CD14-positive monocyte (primary cell): ENCODE results near the gene HAO1. TPM values are rescaled to one million over a fixed set of nuclear protein-coding genes. Genes with fewer than 3 reads are reported as not detected.

Experiments
- DNase-seq, 3 donors: peaks; one replicate each; pipeline ENCODE4 v3.0.0-alpha.2; 2011 to 2022
- H2AFZ ChIP-seq: 2 replicates; pipeline ENCODE4 v1.6.0; 2012; ENCODE audit warnings: mild to moderate bottlenecking, low read depth, low read length, inconsistent platforms; ENCODE audit not compliant: insufficient read depth, poor library complexity, severe bottlenecking
- H3K27ac ChIP-seq, 2 donors: 1 replicate in 1 of 2; 2 replicates in 1 of 2; pipeline ENCODE4 v1.5.1; 2012 to 2013; ENCODE audit warnings: low read length in 2 of 2, control low read depth in 1 of 2, inconsistent platforms in 1 of 2, low read depth in 1 of 2, mild to moderate bottlenecking in 1 of 2
- H3K27me3 ChIP-seq, 2 donors: one replicate each; pipeline versions ENCODE4 v1.6.0 to v1.6.1; 2011 to 2013; ENCODE audit warnings: low read length in 2 of 2; ENCODE audit not compliant: control insufficient read depth in 2 of 2, insufficient read depth in 2 of 2
- H3K36me3 ChIP-seq, 2 donors: replicated peaks in 1 of 2; 1 replicate in 1 of 2; 2 replicates in 1 of 2; pipeline versions ENCODE4 v1.5.1 to v1.6.1; 2012 to 2013; ENCODE audit warnings: low read length in 2 of 2, control low read depth in 1 of 2, inconsistent platforms in 1 of 2, mild to moderate bottlenecking in 1 of 2; ENCODE audit not compliant: insufficient read depth in 2 of 2, control insufficient read depth in 1 of 2
- H3K4me1 ChIP-seq, 2 donors: 1 replicate in 1 of 2; 2 replicates in 1 of 2; pipeline versions ENCODE4 v1.5.1 to v1.6.1; 2012 to 2013; ENCODE audit warnings: low read length in 2 of 2, control low read depth in 1 of 2, inconsistent platforms in 1 of 2, mild to moderate bottlenecking in 1 of 2, moderate library complexity in 1 of 2; ENCODE audit not compliant: insufficient read depth in 2 of 2, control insufficient read depth in 1 of 2
- H3K4me2 ChIP-seq: replicated peaks from 2 replicates; pipeline ENCODE3; 2012; ENCODE audit warnings: low read length, moderate library complexity, mild to moderate bottlenecking; ENCODE audit not compliant: poor library complexity, severe bottlenecking; ENCODE audit errors: extremely low read depth
- H3K4me3 ChIP-seq, 3 experiments: fragments of 200-600 bp in 1 of 3; sonication (generic) in 1 of 3; replicated peaks in 1 of 3; 1 replicate in 2 of 3; 2 replicates in 1 of 3; pipeline ENCODE4 v1.5.1; 2011 to 2013; ENCODE audit warnings: low read length in 3 of 3, mild to moderate bottlenecking in 3 of 3, control low read depth in 2 of 3, low read depth in 2 of 3, inconsistent platforms in 1 of 3, moderate library complexity in 1 of 3
- H3K79me2 ChIP-seq: 2 replicates; pipeline ENCODE4 v1.6.0; 2012; ENCODE audit warnings: mild to moderate bottlenecking, control low read depth, inconsistent platforms, low read length, moderate library complexity; ENCODE audit not compliant: insufficient read depth
- H3K9ac ChIP-seq: 2 replicates; pipeline ENCODE4 v1.6.0; 2017; ENCODE audit warnings: low read length, mild to moderate bottlenecking; ENCODE audit not compliant: insufficient read depth, poor library complexity, severe bottlenecking
- H3K9me3 ChIP-seq, 2 donors: replicated peaks in 1 of 2; 1 replicate in 1 of 2; 2 replicates in 1 of 2; pipeline versions ENCODE4 v1.5.1 to v1.6.1; 2012 to 2013; ENCODE audit warnings: low read length in 2 of 2, control low read depth in 1 of 2; ENCODE audit not compliant: control insufficient read depth in 1 of 2, insufficient read depth in 1 of 2
- H4K20me1 ChIP-seq: 2 replicates; pipeline ENCODE4 v1.6.0; 2012; ENCODE audit warnings: mild to moderate bottlenecking, low read length, control low read depth, moderate library complexity; ENCODE audit not compliant: insufficient read depth
- H3K27ac Mint-ChIP-seq, 7 donors: one replicate each; pipeline ENCODE4 v1.8.0; 2020; ENCODE audit warnings: mild to moderate bottlenecking in 7 of 7, mixed read lengths in 7 of 7, moderate library complexity in 6 of 7, inconsistent platforms in 2 of 7
- H3K27me3 Mint-ChIP-seq, 3 donors: one replicate each; pipeline ENCODE4 v1.8.0; 2021 to 2022; ENCODE audit warnings: low read depth in 3 of 3, mild to moderate bottlenecking in 3 of 3, mixed read lengths in 3 of 3, moderate library complexity in 3 of 3, inconsistent platforms in 1 of 3
- H3K36me3 Mint-ChIP-seq, 2 donors: one replicate each; pipeline ENCODE4 v1.8.0; 2020; ENCODE audit warnings: mixed read lengths in 2 of 2, inconsistent platforms in 1 of 2, mild to moderate bottlenecking in 1 of 2
- H3K4me1 Mint-ChIP-seq: one replicate; pipeline ENCODE4 v1.8.0; 2020; ENCODE audit warnings: mild to moderate bottlenecking, mixed read lengths
- H3K4me3 Mint-ChIP-seq, 2 donors: one replicate each; pipeline ENCODE4 v1.8.0; 2020; ENCODE audit warnings: mild to moderate bottlenecking in 2 of 2, mixed read lengths in 2 of 2, moderate library complexity in 1 of 2
- H3K9me3 Mint-ChIP-seq, 7 donors: one replicate each; pipeline ENCODE4 v1.8.0; 2020 to 2022; ENCODE audit warnings: mixed read lengths in 7 of 7, mild to moderate bottlenecking in 6 of 7, moderate library complexity in 6 of 7, inconsistent platforms in 2 of 7
- CTCF ChIP-seq: fragments of 200-600 bp; IDR thresholded peaks from one replicate; pipeline ENCODE4 v1.8.0; 2022; ENCODE audit warnings: antibody characterized with exemption, mild to moderate bottlenecking
- WGBS: methylation state at CpG from one replicate; pipeline ENCODE4 v1.1.5; 2013; ENCODE audit warnings: missing lambda C conversion rate; ENCODE audit not compliant: insufficient coverage; 5-methylcytosine and 5-hydroxymethylcytosine counted together
- intact Hi-C, 2 donors: fragments of 100-400 bp; cut with micrococcal nuclease; formaldehyde crosslinking; loops; one replicate each; pipeline versions ENCODE4 v1.15.0 to v1.15.1; 2023
- polyA plus RNA-seq, 3 donors: library from polyadenylated mRNA; depleted of rRNA in 1 of 3; unstranded in 2 of 3; stranded (reverse) in 1 of 3; fragments of 300-500 nt in 2 of 3; fragments of >200 nt in 1 of 3; fragmentation: Illumina TruSeq in 2 of 3; gene quantifications; 1 replicate in 2 of 3; 2 replicates in 1 of 3; pipeline ENCODE4 v1.2.3, GENCODE V29; 2012 to 2021

The HAO1 gene
- polyA plus RNA-seq, 3 donors: not detected

DNA sequence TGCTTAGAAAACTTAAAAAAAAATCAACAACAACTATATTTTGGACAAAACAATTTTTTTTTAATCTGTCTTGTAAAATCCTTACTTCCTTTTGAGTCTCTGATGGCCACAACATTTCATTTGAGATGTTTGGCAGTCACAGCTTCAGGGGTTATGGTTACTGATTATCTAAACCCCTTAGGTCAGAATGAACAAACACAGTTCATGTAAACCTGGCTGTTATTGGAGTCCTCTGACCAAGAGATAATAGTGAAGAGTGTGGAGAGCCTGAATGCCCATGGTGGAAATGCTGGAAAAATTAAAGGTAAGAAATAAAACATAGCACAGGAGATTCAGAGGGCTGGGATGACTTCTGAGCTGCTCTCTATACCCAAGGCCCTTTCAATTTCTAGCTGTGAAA lies 41.1 kb upstream of the HAO1 start:
- Histone ChIP-seq H3K27me3 (no peaks in the 10 kb centered on the region), H3K9me3 (no peaks in the 10 kb centered on the region), H3K9ac (no peak overlapping the region), H3K4me1 (no peaks in the 10 kb centered on the region), H3K4me2 (no peak overlapping the region), H3K79me2 (no peaks in the 10 kb centered on the region), H3K27ac (no peak overlapping the region), H3K36me3 (peaks cover 49 to 80% of the 10 kb centered on the region in 2 donors), H3K4me3 (no peak overlapping the region), H4K20me1 (no peaks in the 10 kb centered on the region), H2AFZ (no peak overlapping the region)
- intact Hi-C loops: no loop called here
- Mint-ChIP-seq H3K27ac (no peak overlapping the region), H3K27me3 (no peaks in the 10 kb centered on the region), H3K4me1 (peaks cover 1% of the 10 kb centered on the region), H3K4me3 (no peak overlapping the region), H3K9me3 (peaks cover 0 to 2% (median 0%) of the 10 kb centered on the region in 7 donors), H3K36me3 (peaks cover 68 to 75% of the 10 kb centered on the region in 2 donors)
- no peak for DNase-seq
- no peak for TF ChIP-seq CTCF

DNA sequence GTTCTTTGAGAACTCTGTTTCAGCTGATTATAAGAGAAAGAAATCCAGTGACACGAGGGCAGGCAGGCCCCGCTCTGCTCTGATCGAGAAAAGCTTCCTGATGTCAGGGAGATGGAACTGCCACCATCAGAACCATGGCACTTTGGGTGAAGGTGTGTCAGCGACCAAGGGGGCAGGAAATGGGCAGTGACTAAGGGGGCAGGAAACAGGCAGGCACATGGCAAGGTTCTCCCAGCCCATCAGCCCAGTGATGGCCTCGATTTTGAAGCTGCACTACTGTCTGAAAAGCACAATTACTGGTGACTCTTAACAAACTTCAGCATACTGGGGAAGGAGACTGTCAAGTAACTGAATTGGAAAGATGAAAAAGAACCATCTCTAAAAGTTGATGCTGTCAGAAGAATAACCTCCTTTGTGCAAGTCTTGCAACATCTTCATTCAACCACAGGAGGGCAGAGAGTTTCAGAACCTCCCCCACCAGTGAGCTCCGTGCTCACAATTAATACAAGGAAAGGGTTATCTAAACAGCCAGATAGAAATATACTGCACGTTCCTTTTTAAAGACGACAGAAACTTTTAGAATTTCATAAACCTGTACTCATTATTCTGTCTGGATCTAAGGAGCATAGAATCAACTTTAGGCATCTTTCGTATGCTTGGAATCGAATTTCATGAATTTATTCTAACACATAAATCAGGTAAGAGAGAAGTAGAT lies 40.2 kb upstream of the HAO1 start:
- Histone ChIP-seq H3K4me1 (no peaks in the 10 kb centered on the region), H2AFZ (no peak overlapping the region), H3K36me3 (peaks cover 44 to 71% of the 10 kb centered on the region in 2 donors), H3K9ac (no peak overlapping the region), H3K27ac (peak overlapping the region in 1 of 2 donors; percentile 22), H3K27me3 (no peaks in the 10 kb centered on the region), H4K20me1 (no peaks in the 10 kb centered on the region), H3K4me3 (no peak overlapping the region), H3K4me2 (no peak overlapping the region), H3K9me3 (no peaks in the 10 kb centered on the region), H3K79me2 (no peaks in the 10 kb centered on the region)
- H3K9me3 Mint-ChIP-seq: peaks cover 0 to 2% (median 0%) of the 10 kb centered on the region in 7 donors
- intact Hi-C loops: no loop called here
- H3K4me3 Mint-ChIP-seq: no peak overlapping the region
- 71% methylated on average over 4 of the region's 10 CpGs for WGBS
- peak overlapping the region in 1 of 7 donors; percentile 57 for H3K27ac Mint-ChIP-seq
- DNase-seq: peak in 1 of 3 donors; percentile 3
- H3K27me3 Mint-ChIP-seq: peaks cover 0 to under 1% (median 0%) of the 10 kb centered on the region in 3 donors
- TF ChIP-seq CTCF: peak; percentile 34
- peaks cover 63 to 71% of the 10 kb centered on the region in 2 donors for H3K36me3 Mint-ChIP-seq
- peaks cover 1% of the 10 kb centered on the region for H3K4me1 Mint-ChIP-seq
